Activated naive CD4-positive, alpha-beta T cell treated with anti-CD3 and anti-CD28 coated beads, Interleukin-2, amount 50 U/mL, for 24 hours (primary cell): Measurements from ENCODE around the gene IMPG2.

Experiments
- H3K27ac Mint-ChIP-seq: one replicate; pipeline ENCODE4 v1.8.0; 2021; ENCODE audit warnings: mild to moderate bottlenecking, mixed read lengths
- H3K27me3 Mint-ChIP-seq: one replicate; pipeline ENCODE4 v1.8.0; 2021; ENCODE audit warnings: mixed read lengths
- H3K36me3 Mint-ChIP-seq: one replicate; pipeline ENCODE4 v1.8.0; 2021; ENCODE audit warnings: mixed read lengths
- H3K4me1 Mint-ChIP-seq: one replicate; pipeline ENCODE4 v1.8.0; 2021; ENCODE audit warnings: mixed read lengths
- H3K4me3 Mint-ChIP-seq: one replicate; pipeline ENCODE4 v1.8.0; 2021; ENCODE audit warnings: mild to moderate bottlenecking, mixed read lengths
- H3K9me3 Mint-ChIP-seq: one replicate; pipeline ENCODE4 v1.8.0; 2021; ENCODE audit warnings: mixed read lengths

The IMPG2 gene

GRCh38 chr3:101288294-101288693 lies 32.1 kb downstream of the IMPG2 start:
- Mint-ChIP-seq H3K4me3 (no peak overlapping the region), H3K27me3 (no peaks in the 10 kb centered on the region), H3K4me1 (no peaks in the 10 kb centered on the region), H3K9me3 (no peaks in the 10 kb centered on the region), H3K27ac (no peak overlapping the region), H3K36me3 (peaks cover 6% of the 10 kb centered on the region)

DNA sequence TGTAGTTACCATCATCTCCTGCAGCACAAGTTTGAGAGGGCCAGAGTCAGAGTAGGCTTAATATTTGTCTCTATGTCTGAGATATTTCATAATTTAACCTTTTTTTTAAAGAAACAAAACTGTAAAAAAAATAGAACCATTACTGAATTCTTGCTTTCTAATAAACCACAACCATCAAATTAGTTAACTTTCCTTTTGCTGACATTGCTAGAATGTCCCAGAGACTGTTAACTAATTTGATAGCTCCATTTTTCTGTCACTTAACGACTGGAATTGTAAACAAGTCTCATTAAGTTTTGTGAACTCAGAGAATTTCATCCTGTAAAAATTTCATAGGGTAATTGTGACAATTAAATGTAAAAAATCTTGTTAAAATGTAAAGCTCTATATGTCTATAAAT lies 35.6 kb downstream of the IMPG2 start:
- Mint-ChIP-seq H3K27ac (no peak overlapping the region), H3K9me3 (no peaks in the 10 kb centered on the region)

DNA sequence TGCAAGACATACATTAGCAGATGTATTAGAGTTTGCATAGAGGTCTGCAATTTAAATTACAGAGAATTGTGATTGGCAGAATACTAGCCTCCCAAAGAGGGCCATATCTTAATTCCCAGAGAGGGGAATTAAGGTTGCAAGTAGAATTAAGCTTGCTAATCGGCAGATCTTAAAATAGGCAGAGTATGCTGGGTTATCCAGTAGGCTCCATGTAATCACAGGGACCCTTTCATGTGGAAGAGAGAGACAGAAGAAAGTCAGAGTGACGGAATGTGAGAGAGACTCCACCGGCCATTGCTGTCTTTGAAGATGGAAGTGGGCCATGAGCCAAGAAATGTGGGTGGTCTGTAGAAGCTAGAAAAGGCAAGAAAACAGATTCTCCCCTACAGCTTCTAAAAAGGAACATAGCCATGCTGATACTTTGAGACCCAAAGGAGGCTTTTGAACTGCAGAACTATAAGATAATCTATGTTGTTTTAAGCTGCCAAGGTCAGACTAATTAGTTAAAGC lies 38.8 kb downstream of the IMPG2 start:
- H3K36me3 Mint-ChIP-seq: peaks cover 2% of the 10 kb centered on the region
- H3K9me3 Mint-ChIP-seq: no peaks in the 10 kb centered on the region
- no peak overlapping the region for H3K27ac Mint-ChIP-seq
- no peaks in the 10 kb centered on the region for H3K27me3 Mint-ChIP-seq
- H3K4me1 Mint-ChIP-seq: no peaks in the 10 kb centered on the region
- no peak overlapping the region for H3K4me3 Mint-ChIP-seq

More for the DNA sequence above, 35.6 kb downstream of the IMPG2 start:
- peaks cover 6% of the 10 kb centered on the region for H3K36me3 Mint-ChIP-seq
- H3K27me3 Mint-ChIP-seq: no peaks in the 10 kb centered on the region
- H3K4me1 Mint-ChIP-seq: no peaks in the 10 kb centered on the region
- no peak overlapping the region for H3K4me3 Mint-ChIP-seq

DNA sequence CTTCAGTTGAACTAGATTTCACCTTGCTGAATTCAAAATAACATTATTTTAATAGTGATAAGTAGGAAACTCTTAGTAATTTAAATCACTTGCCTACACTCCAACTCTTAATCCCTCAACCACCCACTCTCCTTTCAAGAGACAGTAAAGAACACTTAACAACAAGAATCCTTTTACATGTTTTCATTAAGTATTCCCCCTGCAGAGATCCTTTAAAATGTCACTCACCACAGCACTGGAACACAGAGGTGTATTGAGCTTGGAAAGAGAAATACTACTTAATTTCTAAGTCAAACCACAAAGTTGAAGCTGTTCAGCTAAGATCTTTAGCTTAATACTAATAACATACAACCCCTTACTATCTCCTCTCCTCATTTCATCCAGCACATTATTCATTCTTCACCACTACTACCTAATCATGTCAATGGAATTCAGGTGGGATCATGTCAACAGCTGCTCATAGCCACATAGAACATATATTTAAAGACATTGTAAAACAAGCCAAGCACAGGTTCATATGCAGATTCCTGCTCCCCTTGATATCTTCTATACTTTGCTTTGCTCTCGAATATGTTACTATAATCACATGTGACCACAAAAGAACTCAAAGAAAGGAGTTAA lies 40.5 kb downstream of the IMPG2 start:
- H3K9me3 Mint-ChIP-seq: no peaks in the 10 kb centered on the region
- peaks cover 3% of the 10 kb centered on the region for H3K36me3 Mint-ChIP-seq
- no peak overlapping the region for H3K4me3 Mint-ChIP-seq
- H3K27ac Mint-ChIP-seq: no peak overlapping the region
- no peaks in the 10 kb centered on the region for H3K27me3 Mint-ChIP-seq
- H3K4me1 Mint-ChIP-seq: no peaks in the 10 kb centered on the region

DNA sequence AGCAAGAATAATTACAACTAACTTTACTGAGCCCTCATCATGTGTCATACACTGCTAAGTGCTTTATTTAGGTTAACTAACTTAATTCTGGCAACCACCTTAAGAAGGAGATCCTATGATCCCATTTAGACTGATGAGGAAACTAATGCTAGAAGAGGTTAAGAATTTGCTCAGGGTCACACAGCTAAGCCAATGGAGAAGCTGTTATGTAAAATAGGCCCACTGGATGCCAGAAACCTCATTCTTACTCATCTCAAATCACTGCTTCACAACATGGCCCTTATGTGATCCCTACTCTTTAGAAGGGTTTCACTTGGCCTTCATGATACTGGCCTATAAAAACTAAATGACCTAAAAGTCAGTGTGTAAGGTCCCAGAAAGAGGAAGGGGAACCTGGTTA lies 41.2 kb downstream of the IMPG2 start:
- H3K27me3 Mint-ChIP-seq: no peaks in the 10 kb centered on the region
- H3K36me3 Mint-ChIP-seq: peaks cover 3% of the 10 kb centered on the region
- H3K9me3 Mint-ChIP-seq: no peaks in the 10 kb centered on the region
- no peak overlapping the region for H3K27ac Mint-ChIP-seq
- no peaks in the 10 kb centered on the region for H3K4me1 Mint-ChIP-seq
- no peak overlapping the region for H3K4me3 Mint-ChIP-seq

- Mint-ChIP-seq H3K9me3 (no peaks in the 10 kb centered on the region), H3K4me3 (no peak overlapping the region), H3K27ac (no peak overlapping the region), H3K27me3 (no peaks in the 10 kb centered on the region), H3K36me3 (peaks cover 3% of the 10 kb centered on the region), H3K4me1 (no peaks in the 10 kb centered on the region)
Measured at GRCh38 chr3:101278727-101279126, 41.6 kb downstream of the IMPG2 start.

GRCh38 chr3:101273608-101274007 lies 46.8 kb downstream of the IMPG2 start:
- H3K36me3 Mint-ChIP-seq: peaks cover 3% of the 10 kb centered on the region

DNA sequence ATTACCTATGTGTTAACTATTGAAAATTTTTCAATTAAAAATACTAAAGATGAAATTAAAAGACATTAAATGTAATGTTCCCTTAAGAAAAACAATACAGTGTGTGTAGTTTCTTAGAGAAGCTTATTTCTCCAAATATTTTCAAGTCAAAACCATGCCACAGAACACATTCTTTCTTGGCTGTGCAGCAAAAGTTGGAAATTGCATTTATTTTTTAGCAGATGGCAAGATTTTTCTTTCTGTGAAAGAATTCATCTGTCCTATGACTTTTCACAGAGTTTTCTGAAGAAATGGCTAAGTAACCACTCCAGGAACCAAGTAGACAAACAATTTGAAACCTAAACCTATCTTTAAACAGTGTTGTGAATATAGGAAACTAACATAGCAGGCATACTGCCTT lies 47.2 kb downstream of the IMPG2 start:
- no peaks in the 10 kb centered on the region for H3K4me1 Mint-ChIP-seq
- H3K36me3 Mint-ChIP-seq: peaks cover 3% of the 10 kb centered on the region
- H3K4me3 Mint-ChIP-seq: no peak overlapping the region
- no peak overlapping the region for H3K27ac Mint-ChIP-seq
- H3K9me3 Mint-ChIP-seq: no peaks in the 10 kb centered on the region
- H3K27me3 Mint-ChIP-seq: no peaks in the 10 kb centered on the region

More at GRCh38 chr3:101273608-101274007, 46.8 kb downstream of the IMPG2 start:
- Mint-ChIP-seq H3K27ac (no peak overlapping the region), H3K4me3 (no peak overlapping the region), H3K4me1 (no peaks in the 10 kb centered on the region), H3K27me3 (no peaks in the 10 kb centered on the region), H3K9me3 (no peaks in the 10 kb centered on the region)

DNA sequence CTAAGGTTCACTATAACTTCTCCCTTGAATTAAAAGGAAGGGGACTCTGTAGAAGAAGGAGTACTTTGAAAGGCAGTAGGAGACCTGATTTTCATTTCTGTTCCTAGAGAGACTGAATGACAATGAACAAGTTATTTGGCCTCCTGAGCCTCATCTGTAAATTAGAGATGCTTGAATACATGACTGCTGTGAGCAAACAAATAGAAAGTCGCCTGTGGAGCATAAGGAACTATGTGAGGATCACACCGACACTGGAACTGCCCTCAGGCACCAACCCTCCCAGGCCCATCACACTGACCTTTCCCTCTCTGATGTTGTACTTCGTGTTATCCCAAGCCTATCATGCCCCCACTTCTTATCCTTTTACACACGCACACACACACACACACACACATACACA lies 48.6 kb downstream of the IMPG2 start:
- Mint-ChIP-seq H3K36me3 (peaks cover 1% of the 10 kb centered on the region), H3K27me3 (no peaks in the 10 kb centered on the region)

GRCh38 chr3:101270149-101270548 lies 50.2 kb downstream of the IMPG2 start:
- no peak overlapping the region for H3K27ac Mint-ChIP-seq
- no peaks in the 10 kb centered on the region for H3K4me1 Mint-ChIP-seq
- no peaks in the 10 kb centered on the region for H3K9me3 Mint-ChIP-seq
- H3K4me3 Mint-ChIP-seq: no peak overlapping the region
- no peaks in the 10 kb centered on the region for H3K27me3 Mint-ChIP-seq
- peaks cover 1% of the 10 kb centered on the region for H3K36me3 Mint-ChIP-seq

More for the DNA sequence above, 48.6 kb downstream of the IMPG2 start:
- no peak overlapping the region for H3K4me3 Mint-ChIP-seq
- H3K9me3 Mint-ChIP-seq: no peaks in the 10 kb centered on the region
- no peak overlapping the region for H3K27ac Mint-ChIP-seq
- H3K4me1 Mint-ChIP-seq: no peaks in the 10 kb centered on the region

- Mint-ChIP-seq H3K27ac (no peak overlapping the region), H3K9me3 (no peaks in the 10 kb centered on the region), H3K4me3 (no peak overlapping the region), H3K4me1 (no peaks in the 10 kb centered on the region), H3K36me3 (no peaks in the 10 kb centered on the region), H3K27me3 (no peaks in the 10 kb centered on the region)
Measured at GRCh38 chr3:101268971-101269671, 51.3 kb downstream of the IMPG2 start.

- Mint-ChIP-seq H3K4me3 (no peak overlapping the region), H3K27ac (no peak overlapping the region), H3K9me3 (no peaks in the 10 kb centered on the region), H3K27me3 (no peaks in the 10 kb centered on the region), H3K36me3 (peaks cover 3% of the 10 kb centered on the region), H3K4me1 (no peaks in the 10 kb centered on the region)
Measured at GRCh38 chr3:101268141-101268540, 52.2 kb downstream of the IMPG2 start.

DNA sequence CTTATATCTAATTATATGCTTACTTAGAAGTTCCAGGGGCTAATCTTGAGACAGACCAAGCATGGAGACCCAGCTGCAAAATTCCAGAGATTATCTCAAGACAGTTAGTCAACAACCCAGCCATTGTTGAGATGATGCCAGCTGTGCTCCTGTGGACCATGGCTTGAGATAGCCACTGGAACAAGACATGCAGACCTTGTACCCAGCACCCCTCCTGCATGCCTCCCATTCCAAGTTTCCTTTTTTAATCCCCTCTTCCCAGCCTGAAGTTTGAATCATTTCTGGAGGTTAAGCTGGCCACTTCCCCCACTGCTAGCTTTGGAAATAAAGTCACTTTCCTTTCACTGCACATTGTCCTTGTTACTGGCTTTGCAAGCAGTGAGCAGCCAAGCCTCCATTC lies 53.8 kb downstream of the IMPG2 start:
- Mint-ChIP-seq H3K4me3 (no peak overlapping the region), H3K27me3 (no peaks in the 10 kb centered on the region), H3K36me3 (peaks cover 3% of the 10 kb centered on the region), H3K4me1 (no peaks in the 10 kb centered on the region), H3K27ac (no peak overlapping the region), H3K9me3 (no peaks in the 10 kb centered on the region)

DNA sequence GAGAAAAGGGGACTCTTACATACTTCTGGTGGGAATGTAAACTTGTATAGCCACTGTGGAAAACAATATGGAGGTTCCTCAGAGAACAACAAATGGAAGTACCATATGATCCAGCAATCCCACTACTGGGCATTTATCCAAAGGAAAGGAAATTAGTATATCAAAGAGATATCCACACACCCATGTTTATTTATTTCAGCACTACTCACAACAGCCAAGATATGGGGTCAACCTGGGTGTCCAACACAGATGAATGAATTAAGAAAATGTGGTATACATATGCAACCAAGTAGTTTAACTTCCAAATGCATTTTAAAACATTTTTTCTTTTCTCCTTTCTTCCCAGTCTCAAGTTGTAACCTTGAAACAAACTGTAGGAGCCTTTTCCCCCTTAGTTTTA lies 54.3 kb downstream of the IMPG2 start:
- Mint-ChIP-seq H3K36me3 (peaks cover 3% of the 10 kb centered on the region), H3K27ac (no peak overlapping the region), H3K4me1 (no peaks in the 10 kb centered on the region), H3K9me3 (no peaks in the 10 kb centered on the region), H3K4me3 (no peak overlapping the region), H3K27me3 (no peaks in the 10 kb centered on the region)

- Mint-ChIP-seq H3K4me1 (no peaks in the 10 kb centered on the region), H3K36me3 (peaks cover 3% of the 10 kb centered on the region), H3K27me3 (no peaks in the 10 kb centered on the region), H3K9me3 (no peaks in the 10 kb centered on the region), H3K27ac (no peak overlapping the region), H3K4me3 (no peak overlapping the region)
Measured at GRCh38 chr3:101262393-101263240, 57.8 kb downstream of the IMPG2 start.

- Mint-ChIP-seq H3K4me3 (no peak overlapping the region), H3K27me3 (no peaks in the 10 kb centered on the region), H3K36me3 (peaks cover 6% of the 10 kb centered on the region), H3K4me1 (no peaks in the 10 kb centered on the region), H3K27ac (no peak overlapping the region), H3K9me3 (no peaks in the 10 kb centered on the region)
Measured at GRCh38 chr3:101261506-101261905, 58.9 kb downstream of the IMPG2 start.
